ENCODE measurements around the gene CD160. TPM values are rescaled to one million over a fixed set of nuclear protein-coding genes. Genes with fewer than 3 reads are reported as not detected.
A peak's percentile ranks its signal among the peaks of the same experiment; 100 is the strongest.

Gene CD160
- total and polyA plus RNA-seq, 2 of the 13 experiments (the other 11 are each of a cell fraction or from before 2014, with no cell fraction given), result 0.09 TPM; not detected in 1

GRCh38 chr1:145720878-145721671 is 1.8 kb downstream of the CD160 start (continued):
- TF ChIP-seq REST (IDR thresholded peaks at IDR 0.05; ENCODE audit: borderline replicate concordance in 1 of 2, low read depth in 1 of 2, low read length in 2 of 2), result no peak
- TF ChIP-seq ZNF263 (CRISPR knock-in tag; IDR thresholded peaks at IDR 0.05), result peak; percentile 90
- no peak for TF ChIP-seq REXO4 (CRISPR knock-in tag; IDR thresholded peaks at IDR 0.05; ENCODE audit: borderline replicate concordance)
- no peak for TF ChIP-seq JARID2 (CRISPR knock-in tag; IDR thresholded peaks at IDR 0.05; ENCODE audit: insufficient replicate concordance)
- TF ChIP-seq ZNF44 (CRISPR knock-in tag; IDR thresholded peaks at IDR 0.05), result 0 out of 2 replicates have a peak, but pooled peaks have one; percentile 11
- 0 out of 2 replicates have a peak, but pooled peaks have one; percentile 46 for TF ChIP-seq ZNF547 (CRISPR knock-in tag; IDR thresholded peaks at IDR 0.05)
- TF ChIP-seq RAD21 (CRISPR knock-in tag; IDR thresholded peaks at IDR 0.05), result peak; percentile 98
- TF ChIP-seq ZBTB38 (CRISPR knock-in tag; IDR thresholded peaks at IDR 0.05), result no peak; the same call in 1 of the 2 replicates
- TF ChIP-seq FOXA1 (IDR thresholded peaks at IDR 0.05), result no peak
- TF ChIP-seq FOXA1 (CRISPR knock-in tag; IDR thresholded peaks at IDR 0.05), result no peak
- TF ChIP-seq FOSL2 (CRISPR knock-in tag; IDR thresholded peaks at IDR 0.05), result peak; percentile 9; the same call in 1 of the 2 replicates
- no peak for TF ChIP-seq NFKB2 (CRISPR knock-in tag; IDR thresholded peaks at IDR 0.05; ENCODE audit: borderline replicate concordance)
- TF ChIP-seq SYNCRIP (IDR thresholded peaks at IDR 0.05; ENCODE audit: insufficient read depth, low read depth, low read length), result no peak
- peak; percentile 77; the same call in 1 of the 2 replicates for TF ChIP-seq KDM2A (CRISPR knock-in tag; IDR thresholded peaks at IDR 0.05; ENCODE audit: borderline replicate concordance, low read depth)
- TF ChIP-seq ZFP91 (CRISPR knock-in tag; IDR thresholded peaks at IDR 0.05; ENCODE audit: borderline replicate concordance), result peak; percentile 79
- TF ChIP-seq, protein P1, sequence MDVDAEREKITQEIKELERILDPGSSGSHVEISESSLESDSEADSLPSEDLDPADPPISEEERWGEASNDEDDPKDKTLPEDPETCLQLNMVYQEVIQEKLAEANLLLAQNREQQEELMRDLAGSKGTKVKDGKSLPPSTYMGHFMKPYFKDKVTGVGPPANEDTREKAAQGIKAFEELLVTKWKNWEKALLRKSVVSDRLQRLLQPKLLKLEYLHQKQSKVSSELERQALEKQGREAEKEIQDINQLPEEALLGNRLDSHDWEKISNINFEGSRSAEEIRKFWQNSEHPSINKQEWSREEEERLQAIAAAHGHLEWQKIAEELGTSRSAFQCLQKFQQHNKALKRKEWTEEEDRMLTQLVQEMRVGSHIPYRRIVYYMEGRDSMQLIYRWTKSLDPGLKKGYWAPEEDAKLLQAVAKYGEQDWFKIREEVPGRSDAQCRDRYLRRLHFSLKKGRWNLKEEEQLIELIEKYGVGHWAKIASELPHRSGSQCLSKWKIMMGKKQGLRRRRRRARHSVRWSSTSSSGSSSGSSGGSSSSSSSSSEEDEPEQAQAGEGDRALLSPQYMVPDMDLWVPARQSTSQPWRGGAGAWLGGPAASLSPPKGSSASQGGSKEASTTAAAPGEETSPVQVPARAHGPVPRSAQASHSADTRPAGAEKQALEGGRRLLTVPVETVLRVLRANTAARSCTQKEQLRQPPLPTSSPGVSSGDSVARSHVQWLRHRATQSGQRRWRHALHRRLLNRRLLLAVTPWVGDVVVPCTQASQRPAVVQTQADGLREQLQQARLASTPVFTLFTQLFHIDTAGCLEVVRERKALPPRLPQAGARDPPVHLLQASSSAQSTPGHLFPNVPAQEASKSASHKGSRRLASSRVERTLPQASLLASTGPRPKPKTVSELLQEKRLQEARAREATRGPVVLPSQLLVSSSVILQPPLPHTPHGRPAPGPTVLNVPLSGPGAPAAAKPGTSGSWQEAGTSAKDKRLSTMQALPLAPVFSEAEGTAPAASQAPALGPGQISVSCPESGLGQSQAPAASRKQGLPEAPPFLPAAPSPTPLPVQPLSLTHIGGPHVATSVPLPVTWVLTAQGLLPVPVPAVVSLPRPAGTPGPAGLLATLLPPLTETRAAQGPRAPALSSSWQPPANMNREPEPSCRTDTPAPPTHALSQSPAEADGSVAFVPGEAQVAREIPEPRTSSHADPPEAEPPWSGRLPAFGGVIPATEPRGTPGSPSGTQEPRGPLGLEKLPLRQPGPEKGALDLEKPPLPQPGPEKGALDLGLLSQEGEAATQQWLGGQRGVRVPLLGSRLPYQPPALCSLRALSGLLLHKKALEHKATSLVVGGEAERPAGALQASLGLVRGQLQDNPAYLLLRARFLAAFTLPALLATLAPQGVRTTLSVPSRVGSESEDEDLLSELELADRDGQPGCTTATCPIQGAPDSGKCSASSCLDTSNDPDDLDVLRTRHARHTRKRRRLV (CRISPR knock-in tag; IDR thresholded peaks at IDR 0.05), result no peak
- no peak for TF ChIP-seq SATB2 (CRISPR knock-in tag; IDR thresholded peaks at IDR 0.05)
- TF ChIP-seq ZNF468 (CRISPR knock-in tag; IDR thresholded peaks at IDR 0.05), result no peak
- TF ChIP-seq KDM6A (CRISPR knock-in tag; IDR thresholded peaks at IDR 0.05; ENCODE audit: low read depth), result no peak
- peak; percentile 56 for TF ChIP-seq NR2F6 (IDR thresholded peaks at IDR 0.05)
- TF ChIP-seq NR2F6 (CRISPR knock-in tag; IDR thresholded peaks at IDR 0.05), result peak; percentile 73
